SKM-1 (cell line): ENCODE results near the gene PHLDB2.

Experiments
- DNase-seq: peaks from one replicate; lab custom pipeline; 2025; ENCODE audit not compliant: unreplicated experiment; lab: John Stamatoyannopoulos, UW

Gene PHLDB2

DNA sequence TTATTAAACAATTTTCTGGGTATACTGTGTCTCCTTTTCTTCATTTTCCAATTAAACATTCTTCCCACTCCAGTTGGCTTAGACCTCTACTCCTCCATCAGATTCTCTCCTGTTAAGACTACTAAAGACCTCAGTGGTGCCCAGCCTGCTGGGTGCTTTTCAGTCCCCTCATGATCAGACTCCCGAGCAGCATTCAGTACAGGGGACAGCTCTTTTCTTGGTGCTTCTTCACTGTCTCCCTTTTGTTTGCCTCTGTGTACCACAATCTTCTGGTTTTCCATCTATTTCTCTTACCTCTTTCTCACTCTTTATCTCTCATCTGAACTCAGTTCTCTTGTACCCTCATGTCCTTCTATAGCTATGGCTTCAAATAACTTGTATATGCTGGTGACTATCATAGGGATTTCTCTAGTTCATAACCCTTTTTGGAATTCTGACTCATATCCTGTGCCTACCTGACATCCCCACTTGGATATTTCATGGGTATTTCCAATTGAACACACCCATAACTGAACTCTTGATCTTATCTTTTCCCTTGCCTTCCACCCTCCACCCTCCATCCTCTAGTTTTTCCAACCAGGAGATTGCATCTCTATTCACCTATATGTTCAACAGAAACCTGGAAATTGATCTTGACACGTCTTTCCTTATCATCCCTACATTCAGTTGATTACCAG is 64.2 kb downstream of the PHLDB2 start:
- no peak for DNase-seq

GRCh38 chr3:111923806-111924205 is 64.7 kb downstream of the PHLDB2 start:
- DNase-seq: no peak

DNA sequence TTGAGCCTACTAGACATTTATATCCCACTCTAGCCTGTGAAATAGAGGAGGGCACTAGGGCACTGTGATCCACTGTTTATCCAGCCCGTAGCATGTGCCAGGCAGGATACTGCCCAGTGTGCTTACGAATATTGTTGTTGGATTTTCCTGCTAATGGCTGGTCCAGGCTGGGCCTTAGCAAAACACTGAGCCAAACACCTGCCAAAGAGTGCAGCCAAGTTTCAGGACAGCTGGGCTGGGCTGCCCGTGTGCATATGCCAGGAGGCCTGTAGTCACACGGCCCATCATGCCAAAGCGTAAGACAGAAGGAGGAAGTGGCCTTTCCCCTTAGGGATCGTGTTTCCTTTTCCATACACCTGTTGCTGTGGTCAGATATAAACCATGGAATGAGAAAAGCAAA is 65.2 kb downstream of the PHLDB2 start:
- no peak for DNase-seq

DNA sequence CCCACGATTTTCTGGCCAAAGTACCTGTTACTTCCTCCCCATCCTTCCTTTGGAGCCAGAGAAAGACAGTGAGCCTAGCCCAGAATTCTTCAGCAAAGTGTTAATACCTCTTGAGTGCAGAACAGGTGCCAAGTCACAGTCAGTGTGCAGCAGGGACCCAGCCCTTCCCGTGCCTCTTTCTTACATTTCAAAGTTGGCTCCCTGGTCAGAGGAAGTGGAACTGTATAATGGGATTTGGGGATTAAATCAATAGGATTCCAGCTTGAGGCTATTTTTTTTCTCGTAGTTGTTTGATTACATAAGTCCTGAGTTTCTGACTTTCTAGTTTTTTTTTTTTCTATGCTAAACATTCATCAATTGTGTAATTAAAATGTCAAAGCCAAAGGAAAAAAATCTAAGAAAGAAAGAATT is 67.2 kb downstream of the PHLDB2 start:
- no peak for DNase-seq

DNA sequence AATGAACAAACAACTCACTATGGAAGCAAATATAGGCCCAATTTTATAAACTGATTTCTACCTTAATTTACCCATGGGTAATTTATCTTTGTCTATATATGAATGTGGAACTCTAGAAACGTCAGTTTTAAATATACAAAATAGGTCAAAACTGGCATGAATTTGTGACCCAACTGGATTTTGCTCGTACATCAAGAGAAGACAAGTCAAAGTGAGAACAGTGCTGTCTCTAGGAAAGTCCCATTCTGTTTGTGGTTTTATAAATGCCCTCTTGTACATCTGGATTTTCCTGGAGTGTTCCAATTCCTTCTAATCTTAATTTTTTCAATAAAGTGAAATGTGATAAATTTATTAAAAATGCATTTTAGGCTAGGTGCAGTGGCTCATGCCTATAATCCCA is 69.5 kb downstream of the PHLDB2 start:
- no peak for DNase-seq

DNA sequence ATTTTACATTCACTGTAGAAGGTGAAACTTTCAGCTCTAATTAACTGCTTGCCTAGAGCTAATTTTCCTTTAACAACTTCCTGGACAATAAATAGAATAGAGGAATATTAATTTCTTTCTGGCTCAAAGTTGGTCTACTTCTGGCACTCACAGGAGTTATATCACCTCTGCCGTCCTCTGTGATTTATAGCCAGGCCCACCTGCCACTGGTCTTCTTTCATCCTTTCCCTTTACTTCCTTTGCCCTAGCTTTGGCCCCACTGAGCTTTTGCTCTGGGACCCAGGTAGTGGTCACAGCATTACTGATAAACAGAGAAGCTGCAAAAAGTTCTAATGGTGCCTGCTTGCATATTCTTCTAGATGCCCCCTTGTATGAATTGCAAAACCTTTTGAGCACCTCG is 70.4 kb downstream of the PHLDB2 start:
- DNase-seq: no peak

GRCh38 chr3:111932946-111933345 is 73.9 kb downstream of the PHLDB2 start:
- DNase-seq: no peak

DNA sequence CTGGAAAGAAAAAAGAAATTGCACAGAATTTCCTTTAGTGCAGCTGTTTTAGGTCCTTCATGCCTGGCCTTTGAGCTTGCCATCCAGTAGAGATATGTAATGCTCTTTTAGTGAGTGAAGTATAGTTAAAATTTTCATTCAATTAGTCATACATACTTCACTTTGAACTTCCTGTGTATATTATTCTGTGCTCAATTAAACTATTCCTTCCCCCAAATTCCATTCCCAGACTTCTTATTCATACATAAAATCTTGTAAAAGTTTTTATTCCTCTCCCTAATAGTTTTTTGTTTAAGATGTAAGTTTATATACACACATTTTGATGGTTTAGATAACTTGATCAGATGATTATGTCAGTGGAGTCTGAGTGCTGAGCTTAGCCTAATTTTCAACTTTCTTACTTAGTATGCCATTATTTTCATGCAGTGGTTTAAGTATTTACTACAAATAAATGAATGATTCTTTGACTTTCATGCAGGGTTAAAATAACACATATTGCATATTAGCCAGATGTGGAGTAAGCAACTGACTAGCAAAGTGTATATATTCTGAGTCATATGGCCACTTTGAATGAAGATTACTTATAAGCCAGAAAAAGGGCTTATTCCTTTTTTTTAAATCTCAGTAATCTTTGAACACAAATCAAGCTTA is 77.3 kb downstream of the PHLDB2 start:
- no peak for DNase-seq

DNA sequence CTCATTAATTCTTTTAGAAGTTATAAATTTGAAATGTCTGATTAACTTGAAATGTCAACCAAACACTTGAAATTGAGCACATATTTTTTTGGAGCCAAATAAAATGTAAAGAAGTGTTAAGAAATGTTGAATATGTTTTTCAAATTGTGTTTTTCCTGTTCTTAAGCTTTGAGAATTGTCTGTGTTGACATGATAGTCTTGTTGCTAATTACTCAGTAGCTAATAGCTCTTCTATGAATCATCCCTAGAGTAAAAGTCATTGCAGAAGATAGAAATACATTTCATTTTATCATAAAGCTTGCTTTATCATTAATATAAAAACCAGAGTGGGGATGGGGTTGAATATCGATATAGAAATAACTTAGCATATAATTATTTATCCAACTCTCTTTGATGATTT is 77.9 kb downstream of the PHLDB2 start:
- DNase-seq: no peak

- no peak for DNase-seq
These were observed 78.8 kb downstream of the PHLDB2 start for GRCh38 chr3:111937871-111938270.

DNA sequence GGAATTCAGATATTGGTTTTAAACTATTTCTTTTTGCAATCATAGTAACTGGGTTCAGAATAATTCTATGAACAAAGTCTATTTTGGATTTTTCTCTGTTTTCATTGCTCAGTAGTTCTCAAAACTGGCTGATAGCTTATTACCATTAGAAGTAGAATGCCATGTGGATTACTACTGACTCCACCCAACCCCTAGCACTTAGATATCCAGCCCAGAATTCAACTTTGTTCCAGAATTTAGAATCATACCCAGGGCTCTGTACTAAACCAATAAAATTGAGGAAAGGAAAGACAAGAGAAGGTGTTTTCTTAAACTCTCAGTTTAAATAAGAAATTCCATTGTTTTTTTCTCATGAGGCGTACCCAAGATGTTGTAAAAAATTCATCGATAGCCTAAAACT is 80.8 kb downstream of the PHLDB2 start:
- no peak for DNase-seq

DNA sequence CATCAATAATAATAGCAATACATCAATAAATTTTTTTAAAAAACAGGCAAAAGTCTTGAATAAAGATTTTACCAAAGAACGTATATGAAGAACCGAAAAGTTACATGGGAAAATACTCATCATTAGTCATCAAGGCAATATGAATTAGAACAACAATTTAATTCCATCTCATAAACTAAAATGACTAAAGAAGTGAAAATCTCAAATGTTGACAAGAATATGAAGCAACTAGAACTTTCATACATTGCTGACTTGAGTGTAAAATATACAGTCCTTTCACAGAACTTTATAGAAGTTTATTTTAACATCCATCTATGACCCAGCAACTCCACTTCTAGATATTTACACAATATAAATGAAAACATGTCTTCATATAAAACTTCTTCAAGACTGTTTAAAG is 84.5 kb downstream of the PHLDB2 start:
- DNase-seq: no peak

- no peak for DNase-seq
These were observed 85.3 kb downstream of the PHLDB2 start for GRCh38 chr3:111944372-111944771.

DNA sequence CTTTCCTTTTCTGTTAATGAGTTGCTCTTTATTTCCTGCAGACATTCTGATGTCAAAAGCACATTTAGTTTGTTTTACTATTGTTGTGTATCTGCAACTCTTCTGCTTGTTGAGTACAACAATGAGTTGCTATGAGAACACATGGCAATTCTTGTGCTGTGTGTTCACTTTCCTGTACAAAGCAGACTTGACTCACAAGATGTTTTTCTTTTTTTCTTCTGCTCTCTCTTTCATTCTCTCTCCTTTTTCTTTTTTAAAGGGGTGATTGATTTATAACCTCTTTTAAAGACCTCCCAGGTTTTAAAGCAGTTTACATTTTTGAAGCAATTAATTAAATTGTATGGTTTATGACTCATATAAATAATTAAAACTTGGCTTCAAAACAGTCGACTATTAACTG is 88.2 kb downstream of the PHLDB2 start:
- no peak for DNase-seq

- no peak for DNase-seq
These were observed 89.7 kb downstream of the PHLDB2 start for GRCh38 chr3:111948786-111949185.

DNA sequence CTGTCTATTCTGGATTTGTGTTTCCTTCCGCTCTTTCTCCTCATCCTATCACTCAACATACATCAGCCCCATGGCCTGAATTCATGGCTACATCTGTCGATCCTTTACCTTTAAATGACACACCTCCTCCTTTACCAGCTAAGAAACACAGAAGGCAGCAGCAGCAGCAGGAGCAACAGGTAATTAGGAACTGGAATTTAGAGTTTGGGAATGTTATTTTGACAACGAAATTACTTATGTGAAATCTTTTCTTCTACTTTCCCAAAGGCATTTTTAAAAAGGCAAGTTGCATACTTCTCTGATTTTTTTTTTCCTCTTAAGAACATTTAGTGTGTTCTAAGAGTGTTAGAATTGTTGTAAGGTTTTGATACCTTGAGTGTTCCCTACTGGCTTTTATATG is 90.6 kb downstream of the PHLDB2 start:
- DNase-seq: no peak

DNA sequence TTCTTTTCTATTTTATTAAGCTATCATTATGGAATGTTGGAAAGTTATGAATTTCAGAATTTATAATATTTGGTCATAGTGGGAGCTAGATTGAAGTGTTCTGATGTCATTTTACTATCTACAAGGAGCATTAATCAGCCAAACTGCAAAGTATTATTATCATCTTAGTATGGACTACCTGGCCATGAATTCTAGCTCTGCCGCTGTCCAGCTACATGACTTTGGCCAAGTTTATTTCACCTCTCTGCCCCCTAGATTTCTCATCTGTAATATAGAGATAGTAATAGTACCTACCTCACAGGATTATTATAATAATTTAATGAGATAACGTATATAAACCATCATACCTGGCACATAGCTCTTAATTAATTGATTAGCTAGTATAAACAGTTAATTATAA is 92.0 kb downstream of the PHLDB2 start:
- DNase-seq: no peak

DNA sequence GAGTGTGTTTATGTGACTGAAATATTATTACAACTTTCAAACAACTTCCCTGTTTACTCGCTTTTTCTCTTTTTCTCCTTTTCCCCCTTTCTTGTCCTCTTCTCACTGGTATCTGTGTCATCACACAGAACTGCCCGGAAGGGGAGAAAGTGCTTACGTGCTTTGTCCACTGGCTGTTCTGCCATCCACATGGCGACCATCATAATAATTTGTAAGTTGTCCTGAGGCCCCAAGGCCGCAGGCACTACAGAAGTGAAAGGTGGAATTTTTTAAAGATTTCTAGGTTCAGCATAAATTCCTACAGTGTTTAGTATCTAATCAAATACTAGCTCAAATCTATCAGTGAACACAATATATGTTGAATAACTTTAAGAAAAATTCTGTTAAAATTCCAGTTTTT is 93.0 kb downstream of the PHLDB2 start:
- no peak for DNase-seq

DNA sequence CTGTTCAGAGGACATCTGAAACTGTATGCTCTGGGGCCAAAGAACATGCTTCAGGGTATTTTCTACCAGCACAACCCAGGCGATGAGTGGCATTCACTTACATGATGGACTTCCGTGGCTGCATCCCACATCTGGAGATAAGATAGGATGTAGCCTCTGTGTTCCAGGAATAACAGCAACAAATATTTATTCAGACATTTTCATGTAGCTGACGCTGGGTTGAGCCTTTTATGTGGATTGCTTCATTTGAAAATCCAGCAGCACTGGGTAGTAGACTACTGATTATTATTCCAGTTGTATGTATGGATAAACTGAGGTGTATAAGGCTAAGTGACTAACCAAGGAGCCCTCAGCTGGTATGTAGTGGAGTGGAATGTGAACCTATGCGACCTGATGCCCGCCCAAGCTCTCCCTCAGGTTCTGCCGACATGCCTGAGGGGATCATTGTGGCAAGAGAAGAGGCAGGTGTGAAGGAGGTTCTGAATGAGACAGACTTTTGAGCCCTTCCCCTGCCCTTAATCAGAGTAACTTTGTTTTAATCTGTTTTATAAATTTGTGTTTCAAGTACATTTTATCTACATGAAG is 93.9 kb downstream of the PHLDB2 start:
- DNase-seq: no peak

GRCh38 chr3:111954228-111954990 is 95.3 kb downstream of the PHLDB2 start:
- DNase-seq: no peak

GRCh38 chr3:111955876-111956275 is 96.8 kb downstream of the PHLDB2 start:
- DNase-seq: no peak

DNA sequence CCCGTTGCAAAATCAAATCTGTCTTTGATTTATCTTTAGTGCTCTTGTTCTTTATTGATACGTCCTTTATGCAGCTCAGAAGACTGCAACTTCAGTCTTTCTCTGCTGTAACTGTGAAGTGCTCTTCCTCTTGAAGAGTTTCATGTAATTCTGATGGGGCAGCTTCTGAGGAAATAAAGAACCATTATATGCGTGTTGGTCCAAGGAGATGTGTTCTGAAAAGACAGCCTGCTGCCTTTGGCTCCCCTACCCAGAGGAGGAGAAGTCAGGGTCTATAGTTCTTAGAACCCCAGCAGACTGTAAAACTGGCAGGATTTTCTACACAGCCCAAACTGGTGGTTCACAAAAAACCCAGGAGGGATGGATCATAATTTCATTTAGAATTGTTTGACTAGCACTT is 97.4 kb downstream of the PHLDB2 start:
- no peak for DNase-seq
